SKM-1 (cell line): ENCODE results near the gene ATP5PB.

ENCODE experiments used
- DNase-seq: peaks from one replicate; lab custom pipeline; 2025; ENCODE audit not compliant: unreplicated experiment; lab: John Stamatoyannopoulos, UW

The ATP5PB gene, protein sequence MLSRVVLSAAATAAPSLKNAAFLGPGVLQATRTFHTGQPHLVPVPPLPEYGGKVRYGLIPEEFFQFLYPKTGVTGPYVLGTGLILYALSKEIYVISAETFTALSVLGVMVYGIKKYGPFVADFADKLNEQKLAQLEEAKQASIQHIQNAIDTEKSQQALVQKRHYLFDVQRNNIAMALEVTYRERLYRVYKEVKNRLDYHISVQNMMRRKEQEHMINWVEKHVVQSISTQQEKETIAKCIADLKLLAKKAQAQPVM

DNA sequence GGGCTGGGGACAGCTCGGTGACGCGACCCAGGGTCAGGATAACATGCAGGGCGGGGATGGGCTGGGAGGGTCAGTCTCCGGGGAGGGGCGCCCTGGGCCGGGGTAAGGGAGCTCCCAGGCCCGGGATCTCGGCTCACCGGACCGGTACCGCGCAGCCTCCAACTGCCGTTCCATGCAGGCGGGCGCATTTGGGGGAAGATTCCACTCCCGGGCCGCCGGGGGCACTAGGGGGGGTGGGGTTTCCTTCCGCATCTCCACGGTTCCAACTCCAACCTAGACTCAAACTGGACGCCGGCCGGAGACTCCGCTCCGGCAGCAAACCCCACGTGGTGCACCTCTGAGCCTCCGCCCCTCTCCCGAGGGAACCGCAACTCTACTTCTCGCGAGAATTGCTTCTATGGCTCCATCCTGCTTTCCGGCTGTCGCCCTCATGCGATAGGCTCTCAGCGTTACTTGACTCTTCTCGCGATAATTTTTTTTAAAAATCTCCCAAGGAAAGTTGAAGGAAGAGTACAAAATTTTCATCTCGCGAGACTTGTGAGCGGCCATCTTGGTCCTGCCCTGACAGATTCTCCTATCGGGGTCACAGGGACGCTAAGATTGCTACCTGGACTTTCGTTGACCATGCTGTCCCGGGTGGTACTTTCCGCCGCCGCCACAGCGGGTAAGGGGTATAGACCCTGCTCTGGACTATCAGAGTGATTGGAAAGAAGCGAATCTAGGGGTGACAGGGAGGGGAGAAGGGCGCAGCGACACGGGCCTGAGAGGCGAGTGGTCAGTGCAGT, at the start of gene ATP5PB, which contains the start of gene WDR77:
Gene ATP5PB (plus strand): TSS at position 547 of the 785 bp plus-strand sequence. CDS start 78 bp downstream, at position 625.
Gene WDR77 (minus strand): TSS at position 339 of the 785 bp plus-strand sequence. CDS start 87 bp downstream, at position 252.
- DNase-seq = peak; percentile 98

DNA sequence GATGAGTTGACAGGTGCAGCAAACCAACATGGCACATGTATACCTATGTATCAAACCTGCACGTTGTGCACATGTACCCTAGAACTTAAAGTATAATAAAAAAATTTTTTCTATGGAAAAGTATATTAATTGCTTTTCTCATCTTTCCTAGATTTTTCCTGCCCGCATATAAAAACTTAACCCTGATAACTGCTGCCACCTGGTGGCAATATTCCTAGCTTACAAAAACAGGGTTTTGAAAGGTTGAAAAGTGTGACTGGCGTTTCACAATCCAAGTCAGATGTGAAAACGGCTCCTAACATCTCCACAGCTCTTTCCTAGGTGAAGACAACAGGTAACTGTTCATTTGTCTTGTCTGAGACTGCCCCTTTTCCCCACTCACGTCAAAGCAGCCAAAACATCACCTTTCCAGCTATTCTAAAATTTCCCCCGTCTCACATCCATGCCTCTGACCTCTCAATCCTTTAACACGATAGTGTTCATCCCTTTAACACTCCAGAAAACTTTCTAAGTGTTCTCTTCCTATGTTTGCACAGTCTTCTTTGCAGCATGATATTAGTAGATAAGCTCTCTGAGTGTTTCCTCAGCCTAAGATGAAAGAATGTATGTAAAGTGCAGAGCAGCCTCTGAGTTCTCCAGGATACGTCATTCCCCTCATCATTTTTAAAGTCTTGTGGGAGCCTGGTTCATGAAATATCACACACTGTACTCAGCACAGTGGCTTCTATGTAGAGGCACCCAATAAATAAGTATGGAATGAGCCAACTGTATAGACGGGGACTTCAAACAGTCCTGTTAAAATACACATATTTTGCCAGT, 49.3 kb upstream of the ATP5PB start:
- DNase-seq = peak; percentile 48

DNA sequence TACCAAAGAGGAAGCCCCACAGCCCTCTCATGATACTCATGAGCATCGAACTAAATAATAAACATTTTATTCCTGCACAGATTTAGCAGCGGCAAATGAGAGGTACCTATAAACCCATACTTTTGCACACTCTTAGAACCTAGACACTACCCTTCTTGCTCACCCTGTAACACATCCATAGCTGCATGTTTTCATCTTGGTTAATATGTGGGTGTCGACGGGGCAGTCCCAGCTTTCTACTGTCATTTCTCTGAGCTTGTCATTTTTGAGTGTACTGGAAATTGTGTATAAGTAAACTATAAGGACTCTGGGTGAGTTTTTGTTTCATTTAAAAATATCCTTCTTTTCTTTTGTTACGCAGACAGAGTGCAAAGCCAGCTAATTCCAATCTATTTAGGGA, 47.2 kb upstream of the ATP5PB start:
- DNase-seq = no peak

DNA sequence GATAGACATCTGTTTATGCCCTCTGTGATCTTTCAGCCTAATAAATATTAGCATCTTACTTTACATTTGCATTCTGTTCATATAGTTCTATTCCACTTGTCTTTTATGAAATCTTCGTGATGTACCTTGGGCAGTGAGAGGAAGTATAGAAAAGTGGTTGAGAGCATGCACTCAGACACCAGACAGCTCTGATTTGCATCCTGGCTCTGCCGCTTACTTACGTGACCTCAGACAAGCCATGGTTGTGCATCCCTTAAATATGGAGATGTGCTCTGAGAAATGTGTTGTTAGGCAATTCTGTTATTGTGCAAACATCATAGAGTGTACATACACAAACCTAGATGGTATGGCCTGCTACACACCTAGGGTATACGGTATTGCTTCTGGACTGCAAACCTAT, 44.7 kb upstream of the ATP5PB start:
- no peak for DNase-seq

DNA sequence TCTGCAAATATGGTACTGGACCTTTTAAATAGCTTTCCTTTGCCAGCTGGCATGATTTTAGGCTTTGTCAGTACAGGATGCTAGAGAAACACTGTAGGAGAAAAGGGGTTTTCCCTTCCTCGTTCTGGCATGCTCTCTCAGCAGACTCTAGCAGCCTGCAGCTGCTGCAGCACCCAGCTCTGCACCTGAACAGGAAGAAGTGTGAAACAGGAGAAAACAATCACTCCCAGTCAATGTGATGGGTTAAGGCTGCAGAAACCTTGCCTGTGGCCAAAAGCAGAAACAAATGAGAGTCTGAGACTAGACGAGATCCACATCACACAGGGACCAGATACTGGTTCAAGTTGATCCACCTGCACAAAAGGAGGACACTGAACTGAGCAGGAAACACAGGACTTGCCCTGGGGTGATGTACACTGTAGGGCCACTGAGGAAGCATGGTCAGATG, 42.9 kb upstream of the ATP5PB start:
- no peak for DNase-seq

DNA sequence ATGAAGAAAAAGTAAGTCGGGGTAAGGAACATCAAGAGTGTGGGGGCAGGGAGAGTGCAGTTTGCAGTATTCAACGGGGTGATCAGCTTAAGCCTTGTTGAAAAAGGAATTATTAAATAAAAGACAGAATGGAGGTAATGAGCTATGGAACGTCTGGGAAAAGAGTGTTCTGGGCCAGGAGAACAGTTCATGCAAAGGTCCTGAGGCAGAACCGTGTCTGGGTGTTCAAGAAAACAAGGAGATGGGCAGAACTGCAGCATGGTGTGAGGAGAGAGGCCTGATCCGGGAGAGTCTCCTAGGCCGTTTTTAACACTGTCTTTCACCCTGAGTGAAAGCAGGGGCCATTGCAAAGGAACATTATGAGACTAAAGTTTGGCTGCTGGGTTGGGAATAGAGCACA, 42.0 kb upstream of the ATP5PB start:
- no peak for DNase-seq

DNA sequence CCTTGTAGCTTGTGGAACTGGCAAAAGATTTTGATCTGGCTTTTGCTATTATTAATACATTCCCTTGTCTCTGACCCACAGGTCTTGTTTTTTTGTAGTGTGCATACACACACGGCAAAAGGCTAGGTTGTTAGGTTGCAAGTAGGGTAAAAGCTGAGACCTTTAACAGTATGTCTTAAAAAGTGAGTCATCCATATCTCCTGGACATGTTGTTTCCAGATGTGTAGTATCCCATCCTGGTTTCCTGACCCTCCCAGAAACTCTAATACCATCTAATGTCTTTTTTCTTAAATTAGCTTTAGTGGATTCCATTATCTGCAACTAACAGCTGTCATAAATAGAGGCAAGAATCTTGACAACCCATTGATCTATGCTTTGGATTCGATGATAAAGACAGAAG, 36.4 kb upstream of the ATP5PB start:
- no peak for DNase-seq

DNA sequence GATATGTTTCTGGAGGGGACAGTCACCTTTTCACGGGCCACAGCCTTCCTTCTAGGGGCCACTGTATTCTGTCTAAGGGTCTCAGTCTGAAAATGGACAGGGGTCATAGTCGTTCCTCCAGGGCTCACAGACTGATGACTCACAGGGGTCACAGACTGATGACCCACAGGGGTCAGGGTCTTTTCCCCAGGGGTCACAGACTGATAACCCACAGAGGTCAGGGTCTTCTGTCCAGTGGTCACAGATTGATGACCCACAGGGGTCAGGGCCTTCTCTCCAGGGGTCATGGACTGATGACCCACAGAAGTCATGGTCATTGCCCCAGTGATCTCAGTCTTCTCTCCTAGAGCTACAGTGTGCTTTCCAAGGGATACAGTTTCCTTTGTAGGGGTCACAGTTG, 34.5 kb upstream of the ATP5PB start:
- DNase-seq = no peak

DNA sequence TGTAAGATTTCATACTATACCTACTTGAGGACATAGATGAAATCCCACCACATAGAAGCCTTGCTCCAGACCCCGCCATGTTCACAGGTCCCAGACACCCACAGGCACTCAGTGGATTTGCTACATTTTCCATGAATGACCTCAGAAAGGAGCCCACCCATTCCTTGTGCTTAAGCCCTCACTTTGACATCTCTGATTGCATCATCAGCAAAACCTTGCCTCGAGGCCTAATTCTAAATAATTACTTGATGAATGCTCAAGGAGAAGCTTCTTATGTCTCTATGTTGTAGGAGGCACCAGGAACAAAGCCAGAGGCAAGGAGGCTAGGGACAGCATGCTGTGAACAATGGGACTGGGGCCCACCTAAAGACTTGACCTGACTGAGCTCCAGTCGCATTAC, 33.8 kb upstream of the ATP5PB start:
- DNase-seq = no peak

DNA sequence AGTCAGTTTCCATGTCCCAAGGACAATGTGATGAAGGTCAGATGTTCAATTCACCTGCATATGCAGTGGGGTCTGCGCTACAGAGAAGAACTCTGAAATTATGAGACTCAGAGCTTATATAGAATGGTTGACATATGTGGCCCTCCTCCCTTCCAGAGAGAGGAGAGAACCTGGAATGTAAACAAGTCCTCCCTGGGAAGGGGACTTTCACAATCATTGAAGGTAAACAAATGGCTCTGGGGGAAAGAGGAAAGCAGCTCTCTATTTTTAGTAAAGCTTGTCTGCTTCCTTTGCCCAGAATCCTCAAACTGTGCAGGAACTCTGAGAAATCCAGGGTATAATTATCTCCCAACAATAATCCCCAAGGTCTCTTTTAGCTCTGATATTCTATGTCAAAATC, 31.5 kb upstream of the ATP5PB start:
- DNase-seq = no peak

DNA sequence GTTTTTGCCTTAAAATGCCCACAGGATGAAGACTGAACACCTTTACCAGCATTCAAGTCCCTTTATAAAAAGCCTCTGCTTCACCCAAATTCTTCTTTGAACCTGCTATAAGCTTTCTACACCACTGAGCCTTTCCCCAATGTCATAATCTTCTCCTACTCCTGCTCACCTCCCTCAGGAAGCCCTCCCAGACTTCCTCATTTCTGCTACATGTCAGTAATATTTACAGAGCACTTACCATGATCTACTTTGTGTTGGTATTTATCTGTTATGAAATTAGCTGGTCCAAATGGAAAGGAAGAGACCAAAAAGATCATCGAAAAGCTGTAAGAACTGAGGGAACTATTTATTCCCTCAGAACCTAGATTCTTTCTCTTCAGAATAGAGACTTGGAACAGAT, 30.2 kb upstream of the ATP5PB start:
- DNase-seq = no peak

DNA sequence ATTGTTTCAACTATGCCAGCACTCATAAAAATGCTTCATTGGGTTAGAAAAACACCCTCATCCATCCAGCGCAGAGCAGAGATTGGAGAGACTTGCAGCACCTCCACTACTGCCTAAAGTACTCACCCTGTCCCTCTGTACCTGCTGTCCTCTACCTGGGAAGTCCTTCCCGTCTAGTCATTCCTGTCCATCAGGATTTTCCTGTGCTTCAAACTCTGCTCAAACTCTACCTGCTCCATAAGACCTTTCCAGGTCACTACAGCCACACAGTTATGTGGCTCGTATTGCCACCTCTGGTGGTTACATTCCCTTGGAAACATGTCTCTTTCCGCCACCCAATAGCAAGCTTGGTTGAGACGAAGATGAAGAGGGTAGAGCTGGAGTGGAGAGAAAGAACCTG, 28.9 kb upstream of the ATP5PB start:
- DNase-seq = no peak

DNA sequence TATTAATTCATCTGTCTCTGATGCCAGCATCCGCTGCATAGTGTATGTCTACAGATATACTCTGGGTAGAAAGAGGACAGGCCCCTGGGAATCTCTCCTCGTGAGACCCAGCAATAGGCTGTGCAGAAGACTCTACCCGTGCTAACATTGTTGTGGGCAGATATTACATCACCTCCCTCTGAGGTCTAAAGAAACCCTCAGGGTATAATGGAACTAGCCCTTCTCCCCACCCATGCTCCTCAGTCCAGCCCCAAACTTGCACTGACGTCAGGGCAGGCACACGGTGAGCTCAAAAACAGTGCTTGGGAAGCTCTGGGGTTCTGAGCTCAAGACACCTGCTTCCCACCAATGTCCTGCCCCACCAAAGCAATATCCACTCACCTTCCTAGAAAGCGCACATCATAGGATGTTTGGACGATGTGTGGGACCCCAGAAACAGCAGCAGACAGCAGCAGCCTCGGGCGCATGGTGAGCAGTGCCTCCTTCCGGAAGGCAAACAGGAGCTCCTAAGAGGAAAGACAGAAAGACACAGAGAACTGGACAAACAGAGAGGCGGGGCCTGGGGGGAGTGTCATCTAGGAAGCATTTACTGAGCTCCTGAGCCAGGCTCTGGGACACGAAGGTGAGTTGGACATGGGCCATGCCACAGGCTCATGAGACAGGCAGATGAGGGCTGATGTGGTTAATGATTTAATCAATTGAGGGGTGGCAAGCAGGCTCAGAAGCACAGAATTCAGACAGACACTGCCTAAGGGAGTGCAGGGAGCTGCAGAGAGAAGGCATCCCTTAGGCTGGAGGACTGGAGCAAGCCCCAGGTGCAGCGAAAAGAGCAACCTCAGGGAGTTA, 26.5 kb upstream of the ATP5PB start:
- no peak for DNase-seq

DNA sequence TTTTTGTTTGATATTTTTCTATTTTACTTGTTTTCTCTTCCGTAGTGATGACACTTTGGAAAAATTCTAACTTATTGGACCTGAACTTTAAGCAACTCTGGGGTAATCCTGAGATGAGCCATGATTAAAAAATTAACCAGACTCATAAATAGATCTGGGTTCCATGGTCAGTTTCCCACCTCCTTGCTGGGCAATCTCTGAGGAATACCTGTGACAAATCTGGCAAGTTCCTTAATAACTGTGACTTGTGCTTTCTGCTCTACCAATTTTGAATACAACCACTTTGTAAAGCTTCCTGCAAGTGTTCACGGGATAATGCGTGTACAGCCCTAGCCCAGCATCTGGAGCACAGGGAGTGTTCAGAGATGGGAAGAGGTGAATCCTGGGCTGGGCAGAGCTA, 25.0 kb upstream of the ATP5PB start:
- DNase-seq = no peak

DNA sequence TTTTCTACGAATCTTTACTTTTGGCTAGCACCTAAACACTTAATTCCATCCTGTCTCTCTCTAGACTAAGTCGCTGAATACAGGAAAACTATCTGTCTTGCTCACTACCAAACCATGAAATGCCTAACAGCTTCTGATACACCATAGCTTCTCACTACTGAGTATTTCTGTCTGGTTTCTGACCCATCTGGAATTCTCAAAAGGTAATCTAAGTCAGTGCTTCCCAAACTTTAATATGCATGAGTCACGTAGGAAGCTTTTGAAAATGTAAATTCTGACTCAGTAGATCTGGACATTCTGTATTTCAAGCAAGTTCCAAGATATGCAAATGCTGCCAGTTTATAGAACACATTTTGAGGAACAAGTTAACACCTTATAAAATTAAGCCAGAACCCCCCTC, 12.5 kb upstream of the ATP5PB start:
- no peak for DNase-seq

DNA sequence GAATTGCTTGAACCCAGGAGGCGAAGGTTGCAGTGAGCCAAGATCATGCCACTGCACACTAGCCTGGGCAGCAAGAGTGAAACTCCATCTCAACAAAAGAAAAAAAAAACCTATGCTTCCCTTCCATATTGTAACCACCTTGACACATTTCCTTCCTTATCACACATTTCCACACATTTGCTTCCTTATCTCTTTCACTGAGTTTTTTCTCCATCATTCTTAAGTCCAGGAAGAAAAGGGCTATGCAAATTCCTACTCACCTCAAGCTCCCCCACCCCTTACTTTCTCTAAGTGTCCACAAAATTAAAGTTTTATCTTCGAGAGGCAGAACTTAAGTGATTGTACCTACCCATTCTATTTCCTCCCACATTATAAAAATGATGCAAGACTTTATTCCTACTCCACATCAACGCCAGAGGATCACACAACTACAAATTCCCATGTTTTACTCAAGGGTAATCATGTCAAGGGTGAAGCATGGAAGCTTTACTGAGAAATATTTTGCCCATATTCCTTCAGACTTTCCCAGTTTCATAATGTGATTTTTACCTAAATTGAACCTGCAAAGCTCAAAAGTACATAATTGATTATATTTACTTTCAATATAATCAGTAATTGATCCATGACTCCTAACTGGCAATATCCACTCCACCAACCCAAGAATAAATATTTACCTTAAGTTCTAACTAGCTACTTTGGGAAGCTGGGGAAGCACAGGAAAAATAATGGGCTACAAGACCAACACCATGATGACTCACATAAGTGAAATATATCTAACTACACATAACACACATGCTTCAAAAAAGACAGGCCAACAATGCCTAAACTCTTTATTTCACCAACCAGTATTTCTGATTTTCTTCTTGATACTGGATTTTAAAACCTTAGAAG, 9.6 kb upstream of the ATP5PB start:
- no peak for DNase-seq

DNA sequence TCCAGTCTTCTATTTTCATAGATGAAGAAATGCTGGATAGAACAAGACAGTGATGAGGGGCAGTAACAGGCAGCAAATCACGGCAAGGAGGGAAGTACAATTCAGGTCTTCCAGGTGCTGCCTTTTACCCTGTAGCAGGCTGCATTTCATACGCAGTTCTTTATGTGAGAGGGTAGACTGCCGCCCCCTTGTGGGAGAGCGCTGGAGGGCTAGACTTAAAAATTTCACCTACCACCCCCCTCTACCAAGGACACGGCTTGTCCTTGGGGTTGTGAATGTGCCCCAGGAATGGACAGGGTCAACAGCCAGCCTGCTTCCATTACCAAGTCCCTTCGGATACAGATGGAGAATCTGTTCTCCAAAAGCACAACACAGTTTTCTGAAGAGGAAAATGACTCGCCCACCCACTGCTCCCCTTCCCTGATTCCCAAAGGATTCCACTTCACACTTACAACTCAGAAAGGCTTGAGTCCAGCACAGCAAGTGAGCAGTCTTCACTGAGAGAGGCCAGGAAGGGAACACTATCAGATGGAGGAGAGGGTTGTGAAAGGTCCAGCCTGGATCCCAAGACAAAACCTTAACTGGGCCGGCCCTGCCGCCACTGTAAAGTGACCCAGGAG, 7.6 kb upstream of the ATP5PB start:
- no peak for DNase-seq

DNA sequence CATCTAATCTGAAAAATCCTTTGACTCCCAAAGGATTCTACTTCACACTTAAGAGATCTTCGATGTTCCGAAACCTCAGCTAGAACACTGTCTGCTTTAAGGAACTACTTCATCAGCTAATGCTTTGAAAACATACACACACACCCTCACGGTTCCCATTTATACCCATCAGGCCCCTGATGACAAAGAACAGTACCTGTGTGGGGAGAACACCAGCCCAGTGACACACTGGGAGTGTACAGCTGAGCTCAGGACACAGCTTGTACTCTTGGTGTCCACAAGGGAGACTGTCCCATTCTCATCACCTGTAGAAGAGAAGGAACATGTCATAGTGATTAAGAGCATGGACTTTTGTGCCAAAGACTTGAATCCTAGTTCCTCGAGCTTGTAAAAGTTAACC, 6.8 kb upstream of the ATP5PB start:
- DNase-seq = no peak

DNA sequence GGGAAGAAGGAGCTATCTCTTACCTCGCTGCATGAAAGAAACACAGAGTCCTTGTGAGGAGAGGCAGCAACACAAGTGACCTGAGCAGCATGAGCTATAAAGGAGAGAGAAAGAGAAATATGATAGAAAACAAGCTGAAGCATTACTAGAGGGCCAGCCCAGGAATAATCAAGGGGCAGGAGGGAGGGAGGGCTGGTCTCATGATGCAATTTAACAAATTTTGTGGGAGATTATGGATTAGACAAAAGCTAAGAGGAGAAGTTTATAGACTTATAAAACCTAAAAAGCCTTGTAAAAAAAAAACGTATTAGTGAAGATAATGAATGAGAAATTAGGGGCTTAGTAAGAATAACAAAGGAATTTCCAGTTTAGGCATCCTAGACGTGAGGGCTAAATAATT, 5.2 kb upstream of the ATP5PB start:
- DNase-seq = no peak
